GM12878 (cell line): ENCODE measurements around the gene CIPC. TPM values are rescaled to one million over a fixed set of nuclear protein-coding genes. Genes with fewer than 3 reads are reported as not detected.

ENCODE experiments used
- ATAC-seq: fragments of 200-7000 bp; cut with Tn5 transposase; 3 replicates; pipeline ENCODE4 v1.9.1; 2020; ENCODE audit warnings: mild to moderate bottlenecking, moderate library complexity
- BruUV-seq: library from RNA; stranded (reverse); fragments of 400-500 nt; replicated peaks from 2 replicates; lab custom pipeline; 2021; lab: Mats Ljungman, UMichigan
- CTCF ChIA-PET: fragments of 300-600 bp; sonication (Branson Sonifier 250); formaldehyde crosslinking; extraction: SDS; loops from one replicate; lab custom pipeline; 2021; ENCODE audit warnings: inconsistent platforms; lab: Yijun Ruan, JAX
- POLR2A ChIA-PET: fragments of 350-600 bp; formaldehyde crosslinking; extraction: SDS; loops from one replicate; lab custom pipeline; 2021; ENCODE audit warnings: inconsistent platforms; lab: Charles Lee
- RAD21 ChIA-PET: fragments of 300-600 bp; sonication (Branson Sonifier 250); formaldehyde crosslinking; loops from one replicate; lab custom pipeline; 2023; ENCODE audit warnings: antibody characterized with exemption; ENCODE audit not compliant: unreplicated experiment; lab: Charles Lee
- SMC1A ChIA-PET: fragments of 300-600 bp; sonication (Branson Sonifier 250); formaldehyde crosslinking; loops from one replicate; lab custom pipeline; 2023; ENCODE audit not compliant: unreplicated experiment, uncharacterized antibody; lab: Charles Lee
- DNase-seq: peaks from one replicate; pipeline ENCODE4 v3.0.0-alpha.2; 2011; ENCODE audit warnings: low read depth, low spot score
- FAIRE-seq: peaks from 3 replicates; lab custom pipeline; 2011; peaks lifted over from hg19 to GRCh38; lab: Jason Lieb, UNC
- H2AFZ ChIP-seq: 2 replicates; pipeline ENCODE4 v1.6.0; 2011; ENCODE audit warnings: low read depth, low read length, control low read depth; ENCODE audit not compliant: control insufficient read depth
- H3K27ac ChIP-seq: 2 replicates; pipeline ENCODE4 v1.5.1; 2011; ENCODE audit warnings: control low read depth; ENCODE audit not compliant: control insufficient read depth, insufficient read depth
- H3K27me3 ChIP-seq, 2 experiments: replicated peaks in 1 of 2; 2 replicates each; pipeline versions ENCODE4 v1.6.0 to v1.6.1; 2011; ENCODE audit warnings: low read length in 1 of 2; ENCODE audit not compliant: control insufficient read depth in 2 of 2, insufficient read depth in 2 of 2
- H3K36me3 ChIP-seq, 2 experiments: 2 replicates each; pipeline ENCODE4 v1.5.1; 2011; ENCODE audit warnings: low read length in 1 of 2; ENCODE audit not compliant: control insufficient read depth in 2 of 2, insufficient read depth in 2 of 2
- H3K4me1 ChIP-seq: 2 replicates; pipeline ENCODE4 v1.6.1; 2011; ENCODE audit warnings: mild to moderate bottlenecking, low read length, moderate library complexity, mixed read lengths; ENCODE audit not compliant: control insufficient read depth, insufficient read depth
- H3K4me2 ChIP-seq: 2 replicates; pipeline ENCODE4 v1.6.0; 2011; ENCODE audit warnings: control low read depth; ENCODE audit not compliant: control insufficient read depth, insufficient read depth
- H3K4me3 ChIP-seq: fragments of 200-600 bp; sonication (generic); 2 replicates; pipeline ENCODE4 v1.5.1; 2016
- H3K79me2 ChIP-seq: 2 replicates; pipeline ENCODE4 v1.6.0; 2011; ENCODE audit warnings: low read length; ENCODE audit not compliant: control insufficient read depth, insufficient read depth
- H3K9ac ChIP-seq: 2 replicates; pipeline ENCODE4 v1.8.0; 2011; ENCODE audit warnings: low read length, control low read depth, mixed read lengths; ENCODE audit not compliant: control insufficient read depth, insufficient read depth
- H3K9me3 ChIP-seq: replicated peaks from 3 replicates; pipeline ENCODE4 v1.5.1; 2011; ENCODE audit warnings: mild to moderate bottlenecking, low read length; ENCODE audit not compliant: control insufficient read depth, insufficient read depth
- H4K20me1 ChIP-seq: 2 replicates; pipeline ENCODE4 v1.6.0; 2011; ENCODE audit not compliant: control insufficient read depth, insufficient read depth
- CTCF ChIP-seq, 3 experiments: IDR thresholded peaks in 2 of 3; conservative IDR thresholded peaks in 1 of 3; 2 replicates each; pipeline ENCODE4 v1.5.1; 2011; ENCODE audit warnings: low read depth in 3 of 3, low read length in 3 of 3, mild to moderate bottlenecking in 3 of 3, control low read depth in 2 of 3, moderate library complexity in 2 of 3, inconsistent platforms in 1 of 3, mixed read lengths in 1 of 3; ENCODE audit not compliant: control insufficient read depth in 2 of 3, insufficient read depth in 1 of 3; ENCODE audit errors: extremely low read depth in 1 of 3
- EGR1 ChIP-seq, 2 experiments: IDR thresholded peaks; 1 replicate in 1 of 2; 2 replicates in 1 of 2; pipeline ENCODE4 v1.6.1; 2011 to 2012; ENCODE audit warnings: low read depth in 2 of 2, low read length in 2 of 2, borderline replicate concordance in 1 of 2, mild to moderate bottlenecking in 1 of 2, moderate library complexity in 1 of 2
- EP300 ChIP-seq, 2 experiments: fragments of 150-350 bp in 1 of 2; IDR thresholded peaks; 2 replicates each; pipeline ENCODE4 v1.6.1; 2011 to 2012; ENCODE audit warnings: low read depth in 2 of 2, low read length in 2 of 2, borderline replicate concordance in 1 of 2, improper control_type of control experiment in 1 of 2, inconsistent platforms in 1 of 2; ENCODE audit not compliant: control insufficient read depth in 1 of 2
- GABPA ChIP-seq: IDR thresholded peaks from 2 replicates; pipeline ENCODE4 v1.6.1; 2014; ENCODE audit warnings: antibody characterized with exemption, low read depth, mild to moderate bottlenecking, inconsistent platforms
- IRF3 ChIP-seq: fragments of 450-650 bp; IDR thresholded peaks from 2 replicates; pipeline ENCODE4 v1.6.1; 2014; ENCODE audit warnings: mild to moderate bottlenecking
- IRF5 ChIP-seq: fragments of 450-650 bp; IDR thresholded peaks from 2 replicates; pipeline ENCODE4 v1.6.1; 2017; ENCODE audit warnings: borderline replicate concordance
- JUNB ChIP-seq: IDR thresholded peaks from 2 replicates; pipeline ENCODE4 v1.6.1; 2016; ENCODE audit warnings: antibody characterized with exemption, mild to moderate bottlenecking
- NFYA ChIP-seq: IDR thresholded peaks from 2 replicates; pipeline ENCODE4 v1.6.1; 2011; ENCODE audit warnings: low read depth, mild to moderate bottlenecking, low read length, improper control_type of control experiment, borderline replicate concordance
- POLR2AphosphoS5 ChIP-seq: IDR thresholded peaks from 2 replicates; pipeline ENCODE4 v1.6.1; 2011; ENCODE audit warnings: mild to moderate bottlenecking, low read length, inconsistent platforms
- SIN3A ChIP-seq: IDR thresholded peaks from 2 replicates; pipeline ENCODE4 v1.6.1; 2012; ENCODE audit warnings: low read depth, low read length, improper control_type of control experiment
- STAT1 ChIP-seq: fragments of 450-650 bp; conservative IDR thresholded peaks from 2 replicates; pipeline ENCODE4 v1.6.1; 2014; ENCODE audit warnings: antibody characterized with exemption, mild to moderate bottlenecking
- ZNF622 ChIP-seq: fragments of 450-650 bp; IDR thresholded peaks from 2 replicates; pipeline ENCODE4 v1.6.1; 2017; ENCODE audit warnings: mild to moderate bottlenecking, inconsistent platforms
- WGBS: methylation state at CpG from one replicate; pipeline ENCODE4 v1.1.6; 2016; ENCODE audit warnings: low lambda C conversion rate; ENCODE audit not compliant: insufficient replicate concordance, insufficient coverage; ENCODE audit errors: missing lambda C conversion rate; 5-methylcytosine and 5-hydroxymethylcytosine counted together
- in situ Hi-C: fragments of 300-500 bp; cut with MboI; formaldehyde crosslinking; loops from 9 replicates; pipeline ENCODE4 v1.14.3; 2018; ENCODE audit warnings: mixed read lengths
- intact Hi-C: fragments of 100-400 bp; cut with micrococcal nuclease; formaldehyde crosslinking; loops from one replicate; pipeline ENCODE4 v1.14.2; 2022; ENCODE audit not compliant: unreplicated experiment
- polyA plus RNA-seq, 11 experiments: library from polyadenylated mRNA; depleted of rRNA in 4 of 11; unstranded in 6 of 11; stranded (reverse) in 5 of 11; fragments of >200 nt; fragmentation: Nextera tagmentation in 4 of 11; fragmentation: Illumina TruSeq in 1 of 11; extraction: Ambion mirVana in 4 of 11; extraction: Trizol in 1 of 11; gene quantifications; 1 replicate in 1 of 11; 2 replicates in 10 of 11; pipeline versions ENCODE4 v1.2.1 to v1.2.3, GENCODE V29; 2011 to 2016; ENCODE audit warnings: inconsistent platforms in 2 of 11, missing spikeins in 2 of 11, low read depth in 1 of 11
- total RNA-seq, 4 experiments: library from RNA; depleted of rRNA in 3 of 4; stranded (reverse); fragments of >200 nt in 3 of 4; fragmentation: Illumina TruSeq in 1 of 4; extraction: Trizol in 1 of 4; gene quantifications; 2 replicates each; pipeline versions ENCODE4 v1.2.1 to v1.2.3, GENCODE V29; 2013 to 2021

CIPC gene
- total and polyA plus RNA-seq, 10 of the 15 experiments (the other 5 are each of a cell fraction or from before 2014, with no cell fraction given) = 5.6 to 29.5 (median 16.5) TPM

GRCh38 chr14:77088645-77089044 is 9.4 kb upstream of the CIPC start:
- Histone ChIP-seq H3K27me3 (no peaks in the 10 kb centered on the region; a peak in 1 of 4 replicates), H2AFZ (no peak overlapping the region), H3K9ac (no peak overlapping the region), H3K9me3 (peaks cover 11% of the 10 kb centered on the region), H3K4me3 (no peak overlapping the region), H3K79me2 (no peaks in the 10 kb centered on the region), H4K20me1 (no peaks in the 10 kb centered on the region), H3K4me2 (no peak overlapping the region), H3K36me3 (no peaks in the 10 kb centered on the region), H3K27ac (no peak overlapping the region), H3K4me1 (peaks cover 4% of the 10 kb centered on the region; the same call in 1 of the 2 replicates)
- RAD21 ChIA-PET = interaction anchor here (0.9 to 13.8 kb wide), 2 partner anchors 21 to 52 kb away, joined by 3 to 199 read pairs; no protein-coding TSS in a partner anchor
- 48% methylated on average over 2 of the region's 2 CpGs for WGBS
- no peak for DNase-seq
- CTCF ChIA-PET = interaction anchor here (0.6 to 19.7 kb wide), 7 partner anchors 11 to 303 kb away, joined by 3 to 719 read pairs (median 4); no protein-coding TSS in a partner anchor
- intact Hi-C loops (no loop called here), in situ Hi-C loops (no loop called here)
- FAIRE-seq = no peak
- no peak for TF ChIP-seq ZNF622
- no peak for TF ChIP-seq SIN3A
- no TSS peak for BruUV-seq
- SMC1A ChIA-PET = interaction anchor here (0.7 to 13.6 kb wide), 6 partner anchors 7 to 212 kb away, joined by 3 to 214 read pairs (median 14); partner anchors contain the start of gene CIPC
- no peak for ATAC-seq
- POLR2A ChIA-PET = interaction anchor here (0.6 to 0.9 kb wide), 2 partner anchors 12 to 482 kb away, joined by 3 to 4 read pairs; no protein-coding TSS in a partner anchor

GRCh38 chr14:77091518-77091917 is 6.5 kb upstream of the CIPC start:
- Histone ChIP-seq H3K4me2 (no peak overlapping the region), H3K4me3 (no peak overlapping the region), H3K9me3 (peaks cover 11% of the 10 kb centered on the region), H3K79me2 (no peaks in the 10 kb centered on the region), H3K27me3 (no peaks in the 10 kb centered on the region; a peak in 1 of 4 replicates), H4K20me1 (no peaks in the 10 kb centered on the region), H3K9ac (no peak overlapping the region), H3K27ac (no peak overlapping the region), H2AFZ (no peak overlapping the region), H3K4me1 (peaks cover under 1% of the 10 kb centered on the region; the same call in 1 of the 2 replicates), H3K36me3 (no peaks in the 10 kb centered on the region)
- ChIA-PET POLR2A (no interaction called here), RAD21 (interaction anchor here (0.9 to 13.8 kb wide), 5 partner anchors 12 to 220 kb away, joined by 3 to 199 read pairs (median 5); no protein-coding TSS in a partner anchor), SMC1A (interaction anchor here (1.0 to 21.4 kb wide), 6 partner anchors 10 to 217 kb away, joined by 3 to 428 read pairs (median 104); no protein-coding TSS in a partner anchor), CTCF (interaction anchor here (0.7 to 21.9 kb wide), 5 partner anchors 14 to 348 kb away, joined by 3 to 719 read pairs (median 205); no protein-coding TSS in a partner anchor)
- FAIRE-seq = no peak
- BruUV-seq = no TSS peak
- in situ Hi-C loops = no loop called here
- intact Hi-C loops = loop anchor here (5.0 kb wide), 1 partner anchor 379 kb away; no protein-coding TSS in a partner anchor
- no peak for ATAC-seq
- DNase-seq = no peak
- no peak for TF ChIP-seq IRF5
- TF ChIP-seq CTCF (IDR thresholded peaks at IDR 0.05 in 2 of 3, conservative IDR thresholded peaks at IDR 0.05 in 1 of 3; ENCODE audit: control insufficient read depth in 2 of 3, extremely low read depth in 1 of 3, insufficient read depth in 1 of 3, low read depth in 3 of 3, low read length in 3 of 3) = no peak
- TF ChIP-seq STAT1 = no peak
- TF ChIP-seq EP300 (IDR thresholded peaks at IDR 0.05; ENCODE audit: borderline replicate concordance in 1 of 2, control insufficient read depth in 1 of 2, low read depth in 2 of 2, low read length in 2 of 2) = no peak
- no peak for TF ChIP-seq GABPA
- TF ChIP-seq POLR2AphosphoS5 = no peak
- TF ChIP-seq JUNB = no peak
- no peak for TF ChIP-seq NFYA
- no peak for TF ChIP-seq EGR1 (IDR thresholded peaks at IDR 0.05; ENCODE audit: borderline replicate concordance in 1 of 2, low read depth in 2 of 2, low read length in 2 of 2)
- TF ChIP-seq IRF3 = no peak
